HG03025 (cell line): ENCODE results near the gene TLN1.

ENCODE experiments used
- ATAC-seq: cut with Tn5 transposase; IDR thresholded peaks from one replicate; pipeline ENCODE4 v1.9.1; 2021; ENCODE audit warnings: mild to moderate bottlenecking, moderate library complexity; ENCODE audit not compliant: unreplicated experiment, low FRiP score

Gene TLN1

GRCh38 chr9:35708146-35708545 lies 23.8 kb downstream of the TLN1 start:
- ATAC-seq: no peak

- no peak for ATAC-seq
Measured at GRCh38 chr9:35706951-35707350, 25.0 kb downstream of the TLN1 start.

GRCh38 chr9:35705836-35706430 lies 26.1 kb downstream of the TLN1 start:
- no peak for ATAC-seq

GRCh38 chr9:35705372-35705771 lies 26.6 kb downstream of the TLN1 start:
- no peak for ATAC-seq

- ATAC-seq: no peak
Measured at GRCh38 chr9:35703906-35704672, 27.9 kb downstream of the TLN1 start.

GRCh38 chr9:35702696-35703095 lies 29.3 kb downstream of the TLN1 start:
- no peak for ATAC-seq

- ATAC-seq: no peak
Measured at GRCh38 chr9:35700942-35701341, 31.1 kb downstream of the TLN1 start.

GRCh38 chr9:35700031-35700430 lies 32.0 kb downstream of the TLN1 start:
- no peak for ATAC-seq

GRCh38 chr9:35698231-35698630 lies 33.8 kb downstream of the TLN1 start:
- ATAC-seq: no peak

- no peak for ATAC-seq
Measured at GRCh38 chr9:35697486-35697885, 34.5 kb downstream of the TLN1 start.

GRCh38 chr9:35696520-35697215 lies 35.3 kb downstream of the TLN1 start:
- no peak for ATAC-seq

GRCh38 chr9:35695943-35696401 lies 36.0 kb downstream of the TLN1 start:
- ATAC-seq: no peak

- no peak for ATAC-seq
Measured at GRCh38 chr9:35691757-35692301, 40.2 kb downstream of the TLN1 start.

GRCh38 chr9:35691334-35691650 lies 40.7 kb downstream of the TLN1 start:
- ATAC-seq: no peak

- ATAC-seq: no peak
Measured at GRCh38 chr9:35690614-35691333, 41.2 kb downstream of the TLN1 start.

GRCh38 chr9:35690294-35690613 lies 41.7 kb downstream of the TLN1 start:
- ATAC-seq: no peak

- ATAC-seq: no peak
Measured at GRCh38 chr9:35689542-35690293, 42.3 kb downstream of the TLN1 start, which contains the start of gene TPM2. Gene TPM2 (minus strand): TSS chr9:35689925. CDS start chr9:35689817, 108 bp downstream.

GRCh38 chr9:35688558-35689541 lies 43.1 kb downstream of the TLN1 start:
- ATAC-seq: no peak

- ATAC-seq: no peak
Measured at GRCh38 chr9:35687972-35688557, 43.9 kb downstream of the TLN1 start.
